RWPE2 (cell line): Measurements from ENCODE around the gene MT1M.
A peak's percentile ranks its signal among the peaks of the same experiment; 100 is the strongest.

Experiments
- ATAC-seq: fragments of 200-7000 bp; cut with Tn5 transposase; 3 replicates; pipeline ENCODE4 v1.9.1; 2021; ENCODE audit warnings: low read depth
- DNase-seq: peaks from one replicate; pipeline ENCODE4 v3.0.0-alpha.2; 2020; ENCODE audit warnings: low spot score
- H3K27ac ChIP-seq: fragments of 450-650 bp; 2 replicates; pipeline ENCODE4 v1.5.1; 2017; ENCODE audit warnings: mild to moderate bottlenecking; ENCODE audit not compliant: poor library complexity, severe bottlenecking
- H3K27me3 ChIP-seq: fragments of 250-450 bp; sonication (Bioruptor Pico); 2 replicates; pipeline ENCODE4 v1.5.1; 2021; ENCODE audit warnings: mild to moderate bottlenecking, moderate library complexity; ENCODE audit not compliant: insufficient read depth, poor library complexity, severe bottlenecking
- H3K36me3 ChIP-seq: fragments of 250-450 bp; sonication (Bioruptor Pico); 2 replicates; pipeline ENCODE4 v1.5.1; 2020; ENCODE audit warnings: low read depth, mild to moderate bottlenecking, moderate library complexity
- H3K4me1 ChIP-seq: fragments of 250-450 bp; sonication (Bioruptor Pico); 2 replicates; pipeline ENCODE4 v1.5.1; 2021; ENCODE audit warnings: mild to moderate bottlenecking, moderate library complexity; ENCODE audit not compliant: insufficient read depth, poor library complexity, severe bottlenecking
- H3K4me3 ChIP-seq: fragments of 250-450 bp; sonication (Bioruptor Pico); 2 replicates; pipeline ENCODE4 v1.5.1; 2021; ENCODE audit warnings: mild to moderate bottlenecking, moderate library complexity; ENCODE audit not compliant: severe bottlenecking
- H3K9me3 ChIP-seq: fragments of 250-450 bp; sonication (Bioruptor Pico); 2 replicates; pipeline ENCODE4 v1.5.1; 2021; ENCODE audit warnings: mild to moderate bottlenecking, moderate library complexity; ENCODE audit not compliant: severe bottlenecking
- CTCF ChIP-seq: fragments of 450-650 bp; IDR thresholded peaks from one replicate; pipeline ENCODE4 v1.5.1; 2017; ENCODE audit warnings: mild to moderate bottlenecking, moderate library complexity; ENCODE audit not compliant: poor library complexity, severe bottlenecking

Gene MT1M

GRCh38 chr16:56641166-56641565 is 8.7 kb downstream of the MT1M start:
- Histone ChIP-seq H3K9me3 (no peaks in the 10 kb centered on the region), H3K36me3 (no peaks in the 10 kb centered on the region), H3K4me1 (no peaks in the 10 kb centered on the region), H3K27ac (no peak overlapping the region), H3K27me3 (no peaks in the 10 kb centered on the region), H3K4me3 (no peak overlapping the region)
- DNase-seq: no peak
- no peak for ATAC-seq
- no peak for TF ChIP-seq CTCF

GRCh38 chr16:56643080-56643778 is 10.8 kb downstream of the MT1M start:
- DNase-seq: no peak
- TF ChIP-seq CTCF: peak; percentile 30
- H3K4me1 ChIP-seq: no peaks in the 10 kb centered on the region
- ATAC-seq: peak; percentile 88
- H3K36me3 ChIP-seq: no peaks in the 10 kb centered on the region
- H3K4me3 ChIP-seq: no peak overlapping the region
- H3K9me3 ChIP-seq: no peaks in the 10 kb centered on the region
- H3K27ac ChIP-seq: no peak overlapping the region
- H3K27me3 ChIP-seq: no peaks in the 10 kb centered on the region

- ATAC-seq: no peak
- Histone ChIP-seq H3K27me3 (no peaks in the 10 kb centered on the region), H3K4me3 (no peak overlapping the region)
Measured at GRCh38 chr16:56643833-56644232, 11.4 kb downstream of the MT1M start.

GRCh38 chr16:56645311-56645710 is 12.9 kb downstream of the MT1M start:
- Histone ChIP-seq H3K4me3 (no peak overlapping the region), H3K4me1 (peaks cover 14% of the 10 kb centered on the region), H3K36me3 (no peaks in the 10 kb centered on the region), H3K9me3 (no peaks in the 10 kb centered on the region), H3K27me3 (no peaks in the 10 kb centered on the region), H3K27ac (no peak overlapping the region)
- ATAC-seq: no peak
- no peak for TF ChIP-seq CTCF
- DNase-seq: no peak

More at GRCh38 chr16:56643833-56644232, 11.4 kb downstream of the MT1M start:
- H3K36me3 ChIP-seq: no peaks in the 10 kb centered on the region
- H3K4me1 ChIP-seq: no peaks in the 10 kb centered on the region
- no peaks in the 10 kb centered on the region for H3K9me3 ChIP-seq
- TF ChIP-seq CTCF: no peak
- H3K27ac ChIP-seq: no peak overlapping the region
- DNase-seq: no peak

GRCh38 chr16:56645838-56646237 is 13.4 kb downstream of the MT1M start:
- Histone ChIP-seq H3K27me3 (no peaks in the 10 kb centered on the region), H3K27ac (no peak overlapping the region), H3K4me1 (peaks cover 14% of the 10 kb centered on the region), H3K9me3 (no peaks in the 10 kb centered on the region), H3K36me3 (no peaks in the 10 kb centered on the region), H3K4me3 (no peak overlapping the region)
- TF ChIP-seq CTCF: no peak
- ATAC-seq (no peak), DNase-seq (no peak)
